LNCaP clone FGC (cell line): ENCODE measurements around the gene PDLIM7.

Experiments
- DNase-seq: peaks from one replicate; pipeline ENCODE4 v3.0.0-alpha.2; 2011; ENCODE audit warnings: low read depth
- H3K4me3 ChIP-seq: 2 replicates; pipeline ENCODE4 v1.5.1; 2011; ENCODE audit warnings: mild to moderate bottlenecking, low read depth, low read length, control low read depth
- CTCF ChIP-seq: IDR thresholded peaks from 2 replicates; pipeline ENCODE4 v1.5.1; 2012; ENCODE audit warnings: mild to moderate bottlenecking; ENCODE audit not compliant: control insufficient read depth, insufficient read depth; ENCODE audit errors: extremely low read depth

PDLIM7 gene

GRCh38 chr5:177447611-177448243 lies 49.7 kb downstream of the PDLIM7 start:
- no peak for TF ChIP-seq CTCF
- DNase-seq = no peak
- H3K4me3 ChIP-seq = peak overlapping the region; percentile 55

GRCh38 chr5:177447066-177447610 lies 50.3 kb downstream of the PDLIM7 start:
- DNase-seq = no peak
- no peak for TF ChIP-seq CTCF
- peak overlapping the region; percentile 55 for H3K4me3 ChIP-seq

- peak; percentile 20 for TF ChIP-seq CTCF
- H3K4me3 ChIP-seq = peak within 1 kb of the TSS; percentile 55
- DNase-seq = no peak
Measured at GRCh38 chr5:177446200-177447065, 51.0 kb downstream of the PDLIM7 start, which contains the start of gene PRR7. Gene PRR7 (plus strand): TSS chr5:177446814. CDS start chr5:177455068, 8,254 bp downstream.

DNA sequence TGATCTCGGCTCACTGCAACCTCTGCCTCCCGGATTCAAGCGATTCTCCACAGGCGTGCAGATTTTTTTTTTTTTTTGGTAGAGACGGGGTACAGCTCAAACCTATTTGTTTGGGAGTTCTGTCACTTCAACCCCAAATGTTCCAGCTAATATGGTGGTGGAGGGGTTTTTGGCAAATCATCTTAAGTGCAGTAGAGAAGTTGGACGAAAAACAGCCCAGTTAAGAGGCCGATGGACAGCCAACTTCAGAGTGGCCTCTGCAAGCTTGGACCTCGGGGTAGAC lies 51.5 kb downstream of the PDLIM7 start:
- DNase-seq = no peak

GRCh38 chr5:177445052-177445916 lies 52.1 kb downstream of the PDLIM7 start:
- TF ChIP-seq CTCF = no peak
- H3K4me3 ChIP-seq = no peak overlapping the region
- no peak for DNase-seq

More for the DNA sequence above, 51.5 kb downstream of the PDLIM7 start:
- peak overlapping the region; percentile 55 for H3K4me3 ChIP-seq
- no peak for TF ChIP-seq CTCF
